Measurements from ENCODE around the gene NKAIN1. TPM values are rescaled to one million over a fixed set of nuclear protein-coding genes. Genes with fewer than 3 reads are reported as not detected.
A peak's percentile ranks its signal among the peaks of the same experiment; 100 is the strongest.

Gene NKAIN1
- total RNA-seq, 1 experiment from 2014 or later: 36.8 TPM

- ChIA-PET CTCF (interaction anchor here (1.9 to 5.0 kb wide), 2 partner anchors 7 to 9 kb away, joined by 9 to 64 read pairs; no protein-coding TSS in a partner anchor), POLR2A (interaction anchor here (0.7 to 0.9 kb wide), 2 partner anchors 51 to 162 kb away, joined by 5 to 6 read pairs; no protein-coding TSS in a partner anchor)
- Mint-ChIP-seq H3K9me3 (no peaks in the 10 kb centered on the region), H3K36me3 (no peaks in the 10 kb centered on the region), H3K27me3 (ENCODE audit: low read depth) (no peaks in the 10 kb centered on the region), H3K27ac (no peak overlapping the region), H3K4me1 (peaks cover 9% of the 10 kb centered on the region), H3K4me3 (no peak overlapping the region)
- DNase-seq (ENCODE audit: low spot score) (no peak), ATAC-seq (no peak)
- TF ChIP-seq RELA (CRISPR knock-in tag; IDR thresholded peaks at IDR 0.05; ENCODE audit: borderline replicate concordance) (no peak), TCF7 (CRISPR knock-in tag; IDR thresholded peaks at IDR 0.05; ENCODE audit: low read depth) (no peak), IRF2 (CRISPR knock-in tag; IDR thresholded peaks at IDR 0.05; ENCODE audit: borderline replicate concordance, low read depth) (no peak), MXD4 (CRISPR knock-in tag; IDR thresholded peaks at IDR 0.05; ENCODE audit: borderline replicate concordance) (no peak), GABPB1 (CRISPR knock-in tag; IDR thresholded peaks at IDR 0.05) (no peak), ZNF138 (CRISPR knock-in tag; conservative IDR thresholded peaks at IDR 0.05) (no peak), CDX4 (CRISPR knock-in tag; IDR thresholded peaks at IDR 0.05; ENCODE audit: borderline replicate concordance) (no peak), ATF1 (CRISPR knock-in tag; IDR thresholded peaks at IDR 0.05) (no peak), JUN (CRISPR knock-in tag; IDR thresholded peaks at IDR 0.05) (no peak)
Observed at GRCh38 chr1:31191281-31191680, 48.4 kb downstream of the NKAIN1 start.

DNA sequence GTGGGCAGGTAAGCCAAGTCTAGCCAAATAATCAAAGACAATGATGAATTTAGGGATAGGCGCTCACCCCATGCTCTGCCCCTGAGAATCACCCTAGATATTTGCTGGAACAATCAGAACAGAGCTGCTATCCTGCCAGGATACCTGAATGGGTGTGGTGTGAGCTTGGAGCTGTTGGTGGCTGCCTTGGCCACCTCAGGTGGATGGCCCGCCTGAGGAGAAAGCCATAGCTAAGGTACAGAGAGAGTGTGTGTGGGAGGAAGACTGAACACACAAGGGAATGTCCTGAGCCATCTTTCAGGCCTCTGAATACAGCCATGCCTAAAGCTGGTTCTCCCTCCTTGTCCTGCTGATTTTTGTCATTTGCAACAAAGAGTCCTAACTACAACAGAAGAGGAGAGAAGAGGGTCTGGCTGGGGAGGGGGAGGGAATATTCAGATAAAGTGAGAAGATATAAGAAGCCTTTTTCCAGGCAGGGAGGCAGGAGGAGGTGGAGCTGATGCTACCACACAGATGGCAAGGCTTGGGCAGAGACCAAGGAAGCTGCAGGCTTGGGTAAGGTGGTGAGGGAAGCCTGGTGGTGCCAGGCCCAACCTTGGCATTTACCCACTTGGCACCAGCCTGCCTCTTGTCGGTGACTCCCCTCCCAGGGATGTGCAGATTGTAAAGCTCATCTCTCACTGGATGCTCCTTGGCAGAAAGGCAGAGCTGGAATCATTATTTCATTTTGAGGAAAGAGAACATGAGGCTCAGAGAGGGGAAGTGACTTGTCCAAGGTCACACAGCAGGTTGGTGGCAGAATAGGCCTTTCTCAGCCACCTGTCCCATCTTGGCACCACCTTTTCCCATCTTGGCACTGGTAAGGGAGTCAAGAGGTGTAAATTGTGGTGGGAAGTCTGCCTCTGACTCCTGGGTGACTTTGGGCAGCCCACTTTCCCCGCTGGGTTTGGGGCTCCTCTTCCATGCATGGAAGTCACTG, 49.7 kb downstream of the NKAIN1 start:
- DNase-seq (ENCODE audit: low spot score): no peak
- POLR2A ChIA-PET: no interaction called here
- no peak for ATAC-seq
- peaks cover 9% of the 10 kb centered on the region for H3K4me1 Mint-ChIP-seq
- no peaks in the 10 kb centered on the region for H3K27me3 Mint-ChIP-seq (ENCODE audit: low read depth)
- peak overlapping the region; percentile 95 for H3K27ac Mint-ChIP-seq
- no peaks in the 10 kb centered on the region for H3K9me3 Mint-ChIP-seq
- CTCF ChIA-PET: interaction anchor here (1.1 to 1.5 kb wide), 3 partner anchors 8 to 27 kb away, joined by 3 to 11 read pairs (median 4); no protein-coding TSS in a partner anchor
- no peak overlapping the region for H3K4me3 Mint-ChIP-seq
- H3K36me3 Mint-ChIP-seq: no peaks in the 10 kb centered on the region
- TF ChIP-seq OVOL2 (CRISPR knock-in tag; IDR thresholded peaks at IDR 0.05; ENCODE audit: borderline replicate concordance) (no peak), NR3C1 (CRISPR knock-in tag; conservative IDR thresholded peaks at IDR 0.05; ENCODE audit: low read depth) (no peak), TP53 (CRISPR knock-in tag; IDR thresholded peaks at IDR 0.05) (no peak), STAT6 (CRISPR knock-in tag; conservative IDR thresholded peaks at IDR 0.05; ENCODE audit: low read depth) (no peak), ZNF423 (CRISPR knock-in tag; IDR thresholded peaks at IDR 0.05) (no peak), GTF2I (CRISPR knock-in tag; conservative IDR thresholded peaks at IDR 0.05) (no peak), RORB (CRISPR knock-in tag; IDR thresholded peaks at IDR 0.05) (no peak), ZNF671 (CRISPR knock-in tag; IDR thresholded peaks at IDR 0.05) (no peak), ZNF425 (CRISPR knock-in tag; conservative IDR thresholded peaks at IDR 0.05) (no peak)
